Stimulated activated naive CD8-positive, alpha-beta T cell treated with anti-CD3 and anti-CD28 coated beads, Interleukin-15, Interleukin-2, amounts not matched to agents 100 ng/mL and 50 ng/mL, for 24 hours (primary cell): ENCODE results near the gene ARHGAP33.
A peak's percentile ranks its signal among the peaks of the same experiment; 100 is the strongest.
"Not testable (repeated sequence)": the region's sequence is repeated elsewhere in the genome, so short reads cannot be mapped to it uniquely, and the experiment has no call there.

Source experiments
- H3K27ac Mint-ChIP-seq: one replicate; pipeline ENCODE4 v1.8.0; 2021; ENCODE audit warnings: mild to moderate bottlenecking, mixed read lengths
- H3K27me3 Mint-ChIP-seq: one replicate; pipeline ENCODE4 v1.8.0; 2021; ENCODE audit warnings: mixed read lengths
- H3K36me3 Mint-ChIP-seq: one replicate; pipeline ENCODE4 v1.8.0; 2021; ENCODE audit warnings: low read depth, mixed read lengths
- H3K4me1 Mint-ChIP-seq: one replicate; pipeline ENCODE4 v1.8.0; 2021; ENCODE audit warnings: low read depth, mixed read lengths
- H3K4me3 Mint-ChIP-seq: one replicate; pipeline ENCODE4 v1.8.0; 2021; ENCODE audit warnings: mild to moderate bottlenecking, mixed read lengths
- H3K9me3 Mint-ChIP-seq: one replicate; pipeline ENCODE4 v1.8.0; 2021; ENCODE audit warnings: mixed read lengths

ARHGAP33 gene

DNA sequence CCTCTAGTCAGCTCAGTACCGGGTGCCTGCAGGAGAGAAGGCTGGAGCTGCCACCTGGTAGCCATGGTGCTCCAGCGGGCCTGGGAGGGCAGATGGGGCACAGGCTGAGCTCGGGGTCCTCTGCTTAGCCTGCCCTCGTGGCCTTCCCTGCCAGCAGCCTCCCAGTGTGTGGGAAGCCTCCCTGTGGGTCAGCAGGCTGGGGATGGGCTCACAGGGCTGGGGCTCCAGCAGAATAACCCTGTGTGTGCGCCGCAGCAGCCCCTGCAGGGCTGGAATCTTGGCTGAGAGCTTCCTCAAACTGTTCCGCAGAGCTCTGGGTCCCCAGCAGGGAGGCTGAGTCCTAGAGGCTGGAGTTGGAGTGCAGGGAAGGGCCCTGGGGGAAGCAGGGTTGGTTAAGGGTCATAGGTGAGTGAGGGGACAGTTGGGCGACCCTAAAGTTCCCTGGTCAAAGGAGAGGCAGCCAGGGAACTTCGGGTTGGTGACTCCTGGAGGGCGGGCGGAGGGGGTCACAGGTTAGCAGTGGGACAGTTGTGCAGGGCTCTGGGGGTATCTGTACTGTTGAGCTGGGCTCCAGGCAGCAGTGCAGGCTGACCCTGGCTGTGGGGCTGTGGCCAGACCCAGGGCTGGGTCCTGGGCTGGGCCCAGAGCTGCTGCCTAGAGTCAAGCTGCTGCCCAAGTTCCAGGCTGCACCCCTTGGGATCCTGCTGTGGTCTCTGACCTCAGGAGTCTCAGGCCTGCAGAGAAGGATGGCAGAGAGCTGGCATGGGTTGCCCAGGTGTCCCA, 14.0 kb downstream of the ARHGAP33 start:
- no peak overlapping the region for H3K27ac Mint-ChIP-seq
- H3K4me1 Mint-ChIP-seq, result no peaks in the 10 kb centered on the region
- H3K4me3 Mint-ChIP-seq, result no peak overlapping the region
- H3K9me3 Mint-ChIP-seq, result no peaks in the 10 kb centered on the region
- no peaks in the 10 kb centered on the region for H3K27me3 Mint-ChIP-seq
- no peaks in the 10 kb centered on the region for H3K36me3 Mint-ChIP-seq

GRCh38 chr19:35789978-35790944, 14.9 kb downstream of the ARHGAP33 start:
- H3K9me3 Mint-ChIP-seq, result no peaks in the 10 kb centered on the region
- no peaks in the 10 kb centered on the region for H3K36me3 Mint-ChIP-seq
- no peak overlapping the region for H3K27ac Mint-ChIP-seq
- H3K4me1 Mint-ChIP-seq, result no peaks in the 10 kb centered on the region
- no peak overlapping the region for H3K4me3 Mint-ChIP-seq
- no peaks in the 10 kb centered on the region for H3K27me3 Mint-ChIP-seq

DNA sequence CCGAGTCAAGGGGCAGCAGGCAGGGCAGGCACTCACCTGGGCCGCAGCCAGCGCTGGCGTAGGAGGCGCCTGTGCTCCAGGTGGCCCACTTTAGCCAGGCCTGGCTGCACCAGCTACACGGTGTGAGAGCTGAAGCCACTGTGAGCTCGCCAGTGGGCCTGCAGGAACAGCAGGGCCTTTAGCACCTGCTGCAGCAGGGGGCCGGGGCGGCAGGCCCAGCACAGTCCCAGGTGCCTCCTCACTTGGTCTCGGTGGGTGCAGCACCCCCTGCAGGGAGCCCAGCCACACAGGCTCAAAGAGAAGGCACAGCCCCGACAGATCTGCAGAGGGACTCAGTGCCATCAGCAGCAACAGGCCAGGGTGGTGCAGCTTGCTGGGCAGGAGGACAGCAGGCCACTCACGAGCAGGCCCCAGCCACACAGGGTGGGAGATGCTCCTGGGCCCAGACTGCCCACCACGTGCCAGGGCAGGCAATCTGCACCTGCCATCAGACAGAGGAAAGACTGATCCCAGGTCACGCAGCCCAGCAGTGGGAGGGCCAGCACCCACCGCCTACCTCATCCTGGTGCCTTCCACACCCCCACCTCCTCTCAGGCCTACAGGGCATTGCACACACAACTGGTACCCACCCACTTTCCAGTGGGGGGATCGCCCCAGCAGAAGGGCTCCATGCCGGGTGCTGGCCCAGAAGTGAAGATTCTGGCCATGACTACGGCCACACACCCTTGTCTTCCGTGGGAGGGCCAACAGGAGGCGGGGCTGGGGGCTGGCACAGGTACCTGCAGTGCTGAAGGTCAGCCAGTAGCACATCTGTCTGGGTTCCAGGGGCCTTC, 15.8 kb downstream of the ARHGAP33 start:
- H3K27ac Mint-ChIP-seq, result no peak overlapping the region
- H3K27me3 Mint-ChIP-seq, result peaks cover 5% of the 10 kb centered on the region
- H3K36me3 Mint-ChIP-seq, result no peaks in the 10 kb centered on the region
- H3K4me3 Mint-ChIP-seq, result no peak overlapping the region
- H3K4me1 Mint-ChIP-seq, result no peaks in the 10 kb centered on the region
- no peaks in the 10 kb centered on the region for H3K9me3 Mint-ChIP-seq

DNA sequence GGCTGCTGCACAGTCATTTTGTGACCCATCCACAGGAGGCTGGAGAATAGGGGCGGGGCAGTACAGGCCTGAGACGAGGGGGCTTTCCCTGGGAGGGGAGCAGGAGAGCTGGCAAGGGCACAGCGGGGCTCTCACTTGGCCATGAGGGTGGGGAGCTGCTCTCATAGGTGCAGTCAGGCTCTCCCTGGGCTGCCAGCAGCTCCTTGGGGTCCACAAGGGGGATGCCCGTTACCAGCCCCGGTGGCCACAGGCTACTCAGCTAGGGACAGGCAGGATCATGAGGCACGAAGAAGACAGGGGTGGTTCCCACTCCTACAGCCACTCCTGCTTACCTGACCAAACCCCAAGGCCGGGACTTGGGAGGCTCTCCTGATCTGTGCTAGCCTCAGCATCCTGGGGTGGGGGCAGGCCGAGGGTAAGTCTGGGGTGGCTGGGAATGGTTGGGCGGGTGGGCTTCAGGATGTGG, 16.5 kb downstream of the ARHGAP33 start:
- Mint-ChIP-seq H3K9me3 (no peaks in the 10 kb centered on the region), H3K27me3 (peaks cover 11% of the 10 kb centered on the region), H3K4me3 (no peak overlapping the region), H3K36me3 (no peaks in the 10 kb centered on the region), H3K27ac (no peak overlapping the region), H3K4me1 (no peaks in the 10 kb centered on the region)

GRCh38 chr19:35792312-35792711, 16.9 kb downstream of the ARHGAP33 start:
- Mint-ChIP-seq H3K36me3 (no peaks in the 10 kb centered on the region), H3K4me3 (no peak overlapping the region), H3K9me3 (no peaks in the 10 kb centered on the region), H3K4me1 (no peaks in the 10 kb centered on the region), H3K27me3 (peaks cover 16% of the 10 kb centered on the region), H3K27ac (no peak overlapping the region)

DNA sequence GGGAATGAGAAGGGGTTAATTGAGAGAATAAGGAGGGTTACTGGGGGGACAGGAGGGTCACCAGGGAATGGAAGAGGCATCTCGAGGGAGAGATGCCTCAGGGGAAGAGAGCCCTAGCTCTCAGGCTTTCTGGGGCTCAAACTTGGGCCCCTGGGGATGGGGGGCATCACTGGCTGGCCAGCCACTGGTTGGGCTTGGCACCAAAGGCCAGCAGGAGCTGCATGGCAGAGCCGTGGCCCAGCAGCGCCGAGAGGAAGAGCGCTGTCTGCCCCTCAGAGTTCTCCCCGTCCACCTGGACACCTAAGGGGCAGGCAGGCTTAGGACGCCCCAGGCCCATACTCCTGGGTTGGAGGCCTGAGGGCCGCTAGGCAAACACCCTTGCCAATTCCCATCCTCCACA, 17.5 kb downstream of the ARHGAP33 start:
- Mint-ChIP-seq H3K36me3 (no peaks in the 10 kb centered on the region), H3K27me3 (peaks cover 18% of the 10 kb centered on the region), H3K4me3 (no peak overlapping the region), H3K9me3 (no peaks in the 10 kb centered on the region), H3K27ac (no peak overlapping the region), H3K4me1 (no peaks in the 10 kb centered on the region)

DNA sequence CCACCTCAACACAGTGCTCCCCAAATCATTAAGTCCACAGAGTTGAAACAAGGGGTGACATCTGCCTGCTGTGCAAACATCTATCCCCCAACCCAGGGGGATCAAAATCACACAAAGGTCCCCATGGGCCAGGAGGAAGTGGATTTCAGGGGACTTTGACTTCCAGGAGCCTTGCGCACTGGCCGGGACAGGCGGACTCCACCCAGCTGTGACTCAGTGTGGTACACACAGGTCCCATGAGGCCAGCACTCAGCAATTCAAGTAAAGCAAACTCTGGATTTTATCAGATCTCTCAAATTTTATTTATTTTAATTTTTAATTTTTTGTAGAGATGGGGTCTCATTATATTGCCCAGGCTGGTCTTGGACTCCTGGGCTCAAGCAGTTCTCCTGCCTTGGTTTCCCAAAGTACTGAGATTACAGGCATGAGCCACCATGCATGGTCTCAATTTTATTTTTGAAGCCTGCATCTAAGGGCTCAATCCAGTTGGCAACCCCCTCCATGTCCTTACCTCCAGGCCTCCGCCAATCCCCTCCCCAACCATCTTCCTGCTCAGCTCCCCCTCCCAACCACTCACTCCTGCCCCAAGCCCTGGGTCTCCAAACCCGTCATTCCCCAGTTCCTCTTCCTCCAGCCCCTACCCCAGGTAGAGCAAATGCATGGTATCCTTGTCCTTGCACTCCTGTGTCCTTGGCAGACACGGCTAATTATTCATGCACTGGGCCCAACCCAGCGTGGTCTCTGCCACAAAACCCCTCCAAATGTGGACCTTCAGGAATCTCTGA, 18.2 kb downstream of the ARHGAP33 start:
- H3K4me3 Mint-ChIP-seq, result no peak overlapping the region
- no peaks in the 10 kb centered on the region for H3K36me3 Mint-ChIP-seq
- no peaks in the 10 kb centered on the region for H3K9me3 Mint-ChIP-seq
- H3K27me3 Mint-ChIP-seq, result peaks cover 22% of the 10 kb centered on the region
- H3K27ac Mint-ChIP-seq, result no peak overlapping the region
- no peaks in the 10 kb centered on the region for H3K4me1 Mint-ChIP-seq

DNA sequence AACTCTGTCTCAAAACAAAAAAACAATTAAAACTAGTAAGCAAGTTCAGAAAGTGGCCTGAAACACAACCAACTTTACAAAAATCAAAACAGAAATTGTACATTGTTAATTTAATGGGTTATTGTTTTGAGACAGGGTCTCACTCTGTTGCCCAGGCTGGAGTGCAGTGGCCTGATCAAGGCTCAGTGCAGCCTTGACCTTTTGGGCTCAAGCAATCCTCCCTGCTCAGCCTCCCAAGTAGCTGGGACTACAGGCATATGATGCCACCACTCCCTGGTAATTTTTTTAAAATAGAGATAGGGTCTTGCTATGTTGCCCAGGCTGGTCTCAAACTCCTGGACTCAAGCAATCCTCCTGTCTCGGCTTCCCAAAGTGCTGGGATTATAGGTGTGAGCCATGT, 20.2 kb downstream of the ARHGAP33 start:
- H3K27ac Mint-ChIP-seq, H3K4me3 Mint-ChIP-seq, H3K36me3 Mint-ChIP-seq, H3K4me1 Mint-ChIP-seq, H3K9me3 Mint-ChIP-seq: not testable (repeated sequence)
- peaks cover 22% of the 10 kb centered on the region for H3K27me3 Mint-ChIP-seq

GRCh38 chr19:35796645-35797542, 21.5 kb downstream of the ARHGAP33 start:
- Mint-ChIP-seq H3K27ac (no peak overlapping the region), H3K27me3 (peaks cover 22% of the 10 kb centered on the region), H3K4me1 (no peaks in the 10 kb centered on the region), H3K36me3 (no peaks in the 10 kb centered on the region), H3K4me3 (no peak overlapping the region), H3K9me3 (no peaks in the 10 kb centered on the region)

- Mint-ChIP-seq H3K27me3 (peaks cover 22% of the 10 kb centered on the region), H3K9me3 (no peaks in the 10 kb centered on the region), H3K4me1 (no peaks in the 10 kb centered on the region), H3K27ac (no peak overlapping the region), H3K36me3 (no peaks in the 10 kb centered on the region), H3K4me3 (no peak overlapping the region)
Measured at GRCh38 chr19:35797663-35798062, 22.3 kb downstream of the ARHGAP33 start.

- no peak overlapping the region for H3K4me3 Mint-ChIP-seq
- no peaks in the 10 kb centered on the region for H3K9me3 Mint-ChIP-seq
- no peak overlapping the region for H3K27ac Mint-ChIP-seq
- peaks cover 8% of the 10 kb centered on the region for H3K4me1 Mint-ChIP-seq
- peaks cover 11% of the 10 kb centered on the region for H3K27me3 Mint-ChIP-seq
- no peaks in the 10 kb centered on the region for H3K36me3 Mint-ChIP-seq
Measured at GRCh38 chr19:35801828-35802227, 26.5 kb downstream of the ARHGAP33 start.

DNA sequence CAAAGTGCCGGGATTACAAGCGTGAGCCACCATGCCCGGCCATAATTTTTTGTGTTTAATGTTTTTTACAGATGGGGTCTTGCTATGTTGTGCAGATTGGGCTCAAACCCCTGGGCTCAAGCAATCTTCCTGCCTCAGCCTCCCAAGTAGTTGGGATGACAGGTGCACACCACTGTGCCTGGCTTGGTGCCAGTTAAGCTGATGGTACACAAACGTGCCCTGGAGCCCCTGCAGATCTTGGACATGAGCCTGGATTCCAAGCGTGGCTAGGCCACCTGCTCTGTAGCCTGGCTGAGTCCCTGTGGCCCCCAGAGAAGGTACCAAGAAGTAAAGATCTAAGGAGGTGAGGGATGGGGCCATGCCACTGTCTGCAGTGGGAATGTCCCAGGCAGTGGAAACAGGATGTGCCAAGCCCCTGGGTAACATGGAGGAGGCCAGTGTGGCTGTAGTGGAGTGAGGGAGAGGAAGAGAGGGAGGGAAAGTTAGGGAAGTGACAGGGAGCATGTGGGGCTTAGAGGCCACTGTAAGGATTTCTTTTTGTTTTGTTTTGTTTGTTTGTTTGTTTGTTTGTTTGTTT, 30.2 kb downstream of the ARHGAP33 start:
- Mint-ChIP-seq H3K27ac (peak overlapping the region; percentile 8), H3K4me3 (no peak overlapping the region), H3K36me3 (no peaks in the 10 kb centered on the region)

DNA sequence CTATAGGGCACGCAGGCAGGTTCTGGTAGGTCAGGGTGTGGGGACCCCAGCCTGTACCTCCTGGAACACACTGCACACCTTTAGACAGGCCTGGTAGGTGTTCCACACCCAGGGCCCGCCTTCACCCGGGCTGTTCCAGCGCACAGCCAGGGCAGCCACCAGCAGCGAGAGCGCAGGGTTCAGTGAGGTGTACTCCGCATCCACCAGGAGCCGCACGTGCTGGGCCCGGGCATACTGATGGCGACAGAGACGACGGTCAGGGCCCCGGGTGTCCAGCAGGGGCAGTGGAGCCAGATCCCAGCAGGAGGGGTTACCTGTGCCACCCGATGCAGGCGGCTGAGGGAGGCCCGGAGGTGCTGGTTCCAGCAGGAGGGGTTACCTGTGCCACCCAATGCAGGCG, 31.2 kb downstream of the ARHGAP33 start:
- Mint-ChIP-seq H3K27me3 (peaks cover 8% of the 10 kb centered on the region), H3K4me1 (peaks cover 8% of the 10 kb centered on the region), H3K27ac (no peak overlapping the region), H3K36me3 (no peaks in the 10 kb centered on the region), H3K9me3 (no peaks in the 10 kb centered on the region), H3K4me3 (no peak overlapping the region)

More for the DNA sequence above, 30.2 kb downstream of the ARHGAP33 start:
- H3K27me3 Mint-ChIP-seq, result peaks cover 4% of the 10 kb centered on the region
- H3K9me3 Mint-ChIP-seq, result no peaks in the 10 kb centered on the region
- H3K4me1 Mint-ChIP-seq, result peaks cover 8% of the 10 kb centered on the region
